ENCODE data around the gene LRRC72.

The LRRC72 gene

DNA sequence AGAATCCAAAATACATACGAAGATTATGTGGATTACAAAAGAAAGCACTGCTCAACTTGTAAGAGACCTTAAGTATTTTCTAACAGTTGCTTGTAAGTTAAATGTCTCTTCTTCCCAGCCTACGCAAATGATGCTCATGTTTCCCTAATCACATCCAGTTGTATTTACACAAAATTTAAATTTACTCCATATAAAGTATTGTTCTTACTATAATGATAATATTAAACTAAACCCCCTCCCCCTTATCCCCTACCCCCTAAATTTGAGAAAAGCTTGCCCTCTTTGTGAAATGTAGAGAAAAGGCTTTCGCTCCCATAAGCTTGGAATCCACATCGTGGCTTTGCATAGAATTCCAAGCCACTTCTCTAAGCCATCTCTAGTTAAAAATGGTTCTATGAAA, 89.5 kb downstream of the LRRC72 start:
- in situ Hi-C loops (cut with MboI; ENCODE audit: low sequenced_read_pairs), result no loop called here

- in situ Hi-C loops (cut with MboI; ENCODE audit: low sequenced_read_pairs), result no loop called here
These were observed 89.9 kb downstream of the LRRC72 start for GRCh38 chr7:16616542-16616941.

GRCh38 chr7:16619979-16620408, 93.4 kb downstream of the LRRC72 start:
- in situ Hi-C loops (cut with MboI; ENCODE audit: low sequenced_read_pairs), result no loop called here

DNA sequence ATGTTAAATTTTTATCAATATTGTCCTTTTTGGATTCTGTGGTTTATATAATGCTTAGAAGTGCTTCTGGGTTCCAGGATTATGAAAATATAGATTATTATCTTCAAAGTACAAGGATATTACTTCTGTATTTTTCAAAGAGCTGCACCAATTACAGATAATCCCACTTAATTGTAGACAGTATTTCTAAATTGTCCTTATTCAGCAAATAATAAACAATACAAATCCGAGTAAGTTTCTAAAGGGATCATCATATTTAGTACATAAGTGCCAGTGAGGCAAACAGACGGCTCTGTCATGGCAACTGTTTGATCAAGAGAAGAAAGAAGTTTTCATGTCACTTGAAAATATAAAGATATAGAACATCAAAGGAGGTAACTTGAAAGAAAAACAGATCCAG, 99.8 kb downstream of the LRRC72 start:
- in situ Hi-C loops (cut with MboI; ENCODE audit: low sequenced_read_pairs), result no loop called here

DNA sequence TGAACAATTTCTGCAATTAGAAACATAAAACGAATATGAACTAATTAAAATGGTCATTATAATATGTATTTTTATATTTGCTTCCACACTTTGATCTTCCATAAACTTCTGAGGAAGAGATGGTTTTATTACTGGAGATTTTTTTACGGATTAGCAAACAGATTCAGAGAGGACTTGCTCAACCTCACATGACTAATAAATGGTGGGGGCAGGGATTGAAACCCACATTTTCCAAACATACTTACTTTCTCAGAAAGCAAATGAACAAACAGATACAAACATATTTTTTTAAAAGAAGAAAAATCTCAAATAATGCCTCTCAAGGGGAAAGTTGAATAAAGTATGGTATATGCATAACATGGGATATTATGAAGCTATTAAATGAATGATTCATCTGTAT, 100.6 kb downstream of the LRRC72 start:
- in situ Hi-C loops (cut with MboI; ENCODE audit: low sequenced_read_pairs), result no loop called here

DNA sequence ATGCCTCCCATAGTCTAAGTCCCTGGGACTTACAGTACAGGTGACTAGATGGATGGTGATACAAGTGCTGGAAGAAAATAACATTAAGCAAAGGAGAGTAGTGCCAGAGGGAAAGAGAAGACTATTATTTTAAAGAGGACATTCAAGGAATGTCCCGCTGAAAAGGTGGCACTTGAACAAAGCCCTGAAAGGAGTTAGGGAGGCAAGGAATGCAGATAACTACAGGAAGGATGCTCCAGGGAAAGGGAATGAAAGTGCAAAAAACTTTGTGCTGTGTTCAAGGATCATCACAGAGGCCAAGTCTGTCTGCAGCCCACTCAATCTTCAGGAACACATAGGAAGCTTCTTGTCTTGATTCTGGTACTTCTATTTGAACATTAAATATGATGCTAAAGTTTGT, 104.0 kb downstream of the LRRC72 start:
- in situ Hi-C loops (cut with MboI; ENCODE audit: low sequenced_read_pairs), result no loop called here

Data from HL-60/S4 (cell line).